SH-SY5Y (cell line): ENCODE data around the gene NARS2.

Experiments used
- GATA2 ChIP-seq: IDR thresholded peaks from 2 replicates; pipeline ENCODE4 v1.6.1; 2011; ENCODE audit warnings: mild to moderate bottlenecking, low read depth, low read length
- GATA3 ChIP-seq: IDR thresholded peaks from 2 replicates; pipeline ENCODE4 v1.6.1; 2011; ENCODE audit warnings: low read depth, mild to moderate bottlenecking, low read length, moderate library complexity

GRCh38 chr11:78399136-78399535, 175.5 kb downstream of the NARS2 start:
- no peak for TF ChIP-seq GATA2
- no peak for TF ChIP-seq GATA3
